H1 (cell line): ENCODE results near the gene RRAD.

Experiments
- ATF3 ChIP-seq: IDR thresholded peaks from 2 replicates; pipeline ENCODE4 v1.6.1; 2011; ENCODE audit warnings: low read depth, mild to moderate bottlenecking, low read length; ENCODE audit not compliant: insufficient read depth
- CEBPB ChIP-seq: IDR thresholded peaks from 2 replicates; pipeline ENCODE4 v1.6.1; 2012; ENCODE audit warnings: low read depth, low read length
- CTCF ChIP-seq, 3 experiments: IDR thresholded peaks; 1 replicate in 2 of 3; 2 replicates in 1 of 3; pipeline versions ENCODE4 v1.5.1 to v1.6.1; 2011; ENCODE audit warnings: low read length in 3 of 3, mild to moderate bottlenecking in 3 of 3, inconsistent platforms in 2 of 3, low read depth in 1 of 3, moderate library complexity in 1 of 3; ENCODE audit not compliant: insufficient read depth in 1 of 3; ENCODE audit errors: control extremely low read depth in 1 of 3
- GTF2F1 ChIP-seq: IDR thresholded peaks from 2 replicates; pipeline ENCODE4 v1.6.1; 2012; ENCODE audit warnings: low read depth, low read length, improper control_type of control experiment, borderline replicate concordance
- MAFK ChIP-seq: IDR thresholded peaks from 2 replicates; pipeline ENCODE4 v1.6.1; 2012; ENCODE audit warnings: low read depth, mild to moderate bottlenecking, improper control_type of control experiment, low read length
- MAX ChIP-seq: IDR thresholded peaks from 2 replicates; pipeline ENCODE4 v1.6.1; 2012; ENCODE audit warnings: inconsistent platforms
- POLR2A ChIP-seq, 2 experiments: IDR thresholded peaks; 1 replicate in 1 of 2; 2 replicates in 1 of 2; pipeline ENCODE4 v1.6.1; 2011; ENCODE audit warnings: low read depth in 2 of 2, low read length in 2 of 2, mild to moderate bottlenecking in 2 of 2; ENCODE audit errors: control extremely low read depth in 1 of 2
- POLR2AphosphoS5 ChIP-seq: IDR thresholded peaks from 2 replicates; pipeline ENCODE4 v1.6.1; 2011; ENCODE audit warnings: low read depth, low read length
- RFX5 ChIP-seq: IDR thresholded peaks from 2 replicates; pipeline ENCODE4 v1.6.1; 2011; ENCODE audit warnings: low read depth, low read length, improper control_type of control experiment, borderline replicate concordance
- TEAD4 ChIP-seq: IDR thresholded peaks from 2 replicates; pipeline ENCODE4 v1.6.1; 2012; ENCODE audit warnings: low read depth, low read length, inconsistent platforms, mixed read lengths

GRCh38 chr16:66926171-66926947 is 1.0 kb upstream of the RRAD start:
- no peak for TF ChIP-seq POLR2A (IDR thresholded peaks at IDR 0.05; ENCODE audit: control extremely low read depth in 1 of 2, low read depth in 2 of 2, low read length in 2 of 2)
- TF ChIP-seq MAX = no peak
- no peak for TF ChIP-seq ATF3
- TF ChIP-seq GTF2F1 = no peak
- no peak for TF ChIP-seq RFX5
- TF ChIP-seq MAFK = no peak
- TF ChIP-seq POLR2AphosphoS5 = no peak
- no peak for TF ChIP-seq CTCF (IDR thresholded peaks at IDR 0.05; ENCODE audit: control extremely low read depth in 1 of 3, insufficient read depth in 1 of 3, low read depth in 1 of 3, low read length in 3 of 3)
- TF ChIP-seq TEAD4 = no peak
- TF ChIP-seq CEBPB = no peak
